ENCODE measurements around the gene METTL24. TPM values are rescaled to one million over a fixed set of nuclear protein-coding genes. Genes with fewer than 3 reads are reported as not detected.
A peak's percentile ranks its signal among the peaks of the same experiment; 100 is the strongest.

Gene METTL24, protein sequence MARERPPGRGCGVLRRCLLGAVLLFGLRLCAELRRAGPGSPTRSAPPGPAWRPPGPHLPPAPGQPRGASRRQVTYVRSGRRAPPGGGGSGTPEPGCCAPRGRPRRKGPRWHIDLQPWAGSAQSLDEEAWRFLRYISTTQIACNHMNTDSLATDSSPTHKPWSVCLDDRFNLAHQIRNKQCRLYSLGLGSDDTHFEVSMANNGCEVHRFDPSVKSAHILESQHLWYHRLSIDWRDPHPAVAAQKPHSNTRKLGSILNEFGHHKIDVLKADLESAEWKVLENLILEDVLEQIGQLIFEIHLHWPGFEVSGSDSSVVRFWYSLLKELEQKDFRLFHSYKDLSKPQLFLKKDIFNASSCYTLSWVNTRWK
- polyA plus RNA-seq (2014; cell fraction: cytosol; rRNA removed): 0.50 and 3.3 TPM in 2 replicates
- not detected in 2 replicates for polyA plus RNA-seq (2014; cell fraction: nucleus; rRNA removed)

GRCh38 chr6:110357664-110358552, at the start of gene METTL24:
Gene METTL24, minus strand, starts transcription at chr6:110358349. Its CDS starts 77 bp downstream, at chr6:110358272.
- no peak for DNase-seq (ENCODE audit: low spot score)

- no peak for DNase-seq (ENCODE audit: low spot score)
These were observed 46.5 kb upstream of the METTL24 start for GRCh38 chr6:110404607-110405006.

- no peak for DNase-seq (ENCODE audit: low spot score)
These were observed 43.5 kb upstream of the METTL24 start for GRCh38 chr6:110401585-110402176.

DNA sequence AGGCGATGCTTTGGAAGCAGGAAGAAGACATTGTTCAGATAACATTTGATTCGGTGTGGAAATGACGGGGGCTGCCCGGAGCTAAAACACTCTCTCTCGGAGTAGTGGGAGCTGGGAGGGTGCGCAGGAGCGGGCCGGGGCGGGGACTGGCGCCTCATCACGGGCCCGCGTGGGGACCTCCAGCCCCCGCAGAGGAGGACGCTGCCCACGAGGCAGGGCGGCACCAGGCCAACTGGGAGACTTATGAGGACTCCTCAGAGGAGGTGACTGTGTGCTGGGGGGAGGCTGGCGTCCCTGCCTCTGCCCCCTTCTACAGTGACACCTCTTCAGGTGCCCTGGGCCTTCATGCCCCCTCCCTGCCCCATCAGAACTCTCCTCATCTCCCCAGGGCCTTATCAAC, 42.1 kb upstream of the METTL24 start:
- DNase-seq (ENCODE audit: low spot score): no peak

- DNase-seq (ENCODE audit: low spot score): no peak
These were observed 41.3 kb upstream of the METTL24 start for GRCh38 chr6:110399219-110400071.

DNA sequence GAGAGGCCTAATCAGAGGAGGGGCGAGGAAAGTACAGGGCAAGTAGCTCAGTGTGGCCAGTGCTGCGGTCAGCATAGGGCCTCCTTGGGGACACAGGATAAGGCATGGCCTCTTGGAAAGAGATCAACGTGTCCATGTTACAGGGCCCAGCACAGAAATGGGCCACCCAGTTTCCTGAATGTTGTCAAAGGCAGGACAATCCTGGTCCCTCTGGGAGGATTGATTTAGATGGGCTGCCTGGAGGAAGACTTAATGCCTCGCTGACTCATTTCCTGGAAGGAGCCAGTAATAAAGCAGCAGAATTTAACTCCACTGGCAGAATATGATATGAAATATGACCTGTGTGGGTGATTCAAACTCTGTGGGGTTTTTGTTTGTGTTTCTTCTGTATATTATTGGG, 40.6 kb upstream of the METTL24 start:
- no peak for DNase-seq (ENCODE audit: low spot score)

DNA sequence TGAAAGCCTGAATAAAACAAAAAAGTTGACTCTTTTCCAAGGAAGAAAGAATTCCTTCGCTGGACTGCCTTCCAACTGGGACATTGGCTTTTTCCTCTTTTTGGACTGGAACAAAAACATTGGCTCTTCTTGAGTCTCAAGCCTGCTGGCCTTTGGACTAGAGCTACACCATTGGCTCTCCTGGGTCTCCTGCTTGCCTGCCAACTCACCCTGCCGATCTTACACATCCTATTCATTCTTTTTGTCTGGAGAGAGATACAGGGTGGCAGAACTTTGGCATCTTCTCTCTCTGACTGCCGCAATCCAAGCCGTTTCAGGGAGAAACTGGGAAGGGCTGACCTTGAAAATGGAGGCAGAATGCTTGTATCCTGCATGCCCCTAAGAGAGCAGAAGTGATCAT, 37.1 kb upstream of the METTL24 start:
- DNase-seq (ENCODE audit: low spot score): no peak

GRCh38 chr6:110394409-110394808, 36.3 kb upstream of the METTL24 start:
- DNase-seq (ENCODE audit: low spot score): no peak

GRCh38 chr6:110392727-110393126, 34.6 kb upstream of the METTL24 start:
- peak; percentile 45 for DNase-seq (ENCODE audit: low spot score)

- no peak for DNase-seq (ENCODE audit: low spot score)
These were observed 32.3 kb upstream of the METTL24 start for GRCh38 chr6:110390404-110390803.

DNA sequence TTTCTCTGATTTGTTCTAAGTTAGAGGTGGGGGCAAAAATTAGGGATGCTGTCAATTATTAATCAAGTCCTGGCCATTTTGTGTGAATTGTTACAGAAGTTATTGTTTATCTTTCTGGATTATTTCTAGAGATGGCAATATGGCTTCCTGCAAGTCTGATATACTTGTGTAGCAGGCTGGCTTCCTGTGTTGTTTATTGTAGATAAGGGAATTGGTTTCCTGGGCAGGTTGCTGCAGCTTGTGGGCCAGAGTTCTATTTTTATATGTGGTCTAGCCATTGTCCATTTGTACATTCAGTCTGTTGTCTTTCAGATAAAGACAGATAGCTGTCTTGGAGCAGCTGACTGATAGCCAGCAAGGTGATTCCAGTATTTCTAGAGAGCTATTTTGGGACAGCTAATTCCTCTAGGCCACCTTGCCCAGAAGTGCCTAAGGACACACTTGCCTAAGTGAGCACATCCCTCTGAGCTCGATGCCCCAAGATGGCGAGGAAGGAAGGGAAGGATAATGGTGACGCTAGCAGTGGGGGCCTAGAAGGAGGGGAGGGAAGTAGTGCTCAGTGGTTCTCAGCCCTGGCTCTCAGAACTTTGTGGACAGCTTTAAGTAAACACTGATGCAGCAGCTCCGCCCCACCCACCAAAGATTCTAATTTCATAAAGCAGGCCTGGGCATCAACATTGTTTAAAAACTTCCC, 31.7 kb upstream of the METTL24 start:
- no peak for DNase-seq (ENCODE audit: low spot score)

DNA sequence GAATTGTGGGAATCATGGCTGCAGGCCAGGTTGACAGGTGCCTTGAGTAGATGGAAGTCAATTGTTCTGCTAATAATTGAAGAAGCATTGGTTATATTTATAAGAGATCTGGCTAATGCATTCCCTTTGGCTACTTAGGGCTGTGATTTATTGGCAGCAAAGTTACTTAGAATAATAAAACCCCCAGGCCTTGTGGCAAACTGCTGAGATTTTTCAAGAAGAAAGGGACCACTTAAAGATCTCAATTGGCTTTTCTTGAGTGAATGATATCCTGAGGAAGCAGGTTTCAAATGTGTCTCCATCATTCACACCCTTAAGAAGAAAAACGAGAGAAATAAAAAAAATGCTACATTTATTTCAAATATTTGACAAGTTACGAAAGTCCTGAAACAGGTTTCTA, 29.8 kb upstream of the METTL24 start:
- no peak for DNase-seq (ENCODE audit: low spot score)

- DNase-seq (ENCODE audit: low spot score): no peak
These were observed 27.3 kb upstream of the METTL24 start for GRCh38 chr6:110385458-110385863.

DNA sequence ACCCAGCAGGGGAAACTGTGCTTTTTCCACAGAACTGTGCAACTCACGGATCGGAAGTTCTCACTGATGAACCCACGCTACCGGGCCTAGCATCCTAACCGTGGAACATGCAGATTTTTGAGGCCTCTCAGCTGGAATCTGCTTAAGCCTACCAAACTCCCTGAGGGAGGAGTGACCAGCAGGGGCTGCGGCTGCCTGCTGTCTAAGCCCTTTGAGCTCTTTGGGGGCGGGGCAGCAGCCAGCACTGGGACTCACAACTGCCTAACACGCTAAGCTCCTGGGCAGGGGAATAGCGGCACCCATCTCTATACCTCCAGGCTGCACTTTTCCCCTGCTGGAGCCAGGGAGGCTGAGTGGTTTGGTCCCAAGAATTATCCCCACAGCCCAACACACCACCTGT, 20.4 kb upstream of the METTL24 start:
- no peak for DNase-seq (ENCODE audit: low spot score)

DNA sequence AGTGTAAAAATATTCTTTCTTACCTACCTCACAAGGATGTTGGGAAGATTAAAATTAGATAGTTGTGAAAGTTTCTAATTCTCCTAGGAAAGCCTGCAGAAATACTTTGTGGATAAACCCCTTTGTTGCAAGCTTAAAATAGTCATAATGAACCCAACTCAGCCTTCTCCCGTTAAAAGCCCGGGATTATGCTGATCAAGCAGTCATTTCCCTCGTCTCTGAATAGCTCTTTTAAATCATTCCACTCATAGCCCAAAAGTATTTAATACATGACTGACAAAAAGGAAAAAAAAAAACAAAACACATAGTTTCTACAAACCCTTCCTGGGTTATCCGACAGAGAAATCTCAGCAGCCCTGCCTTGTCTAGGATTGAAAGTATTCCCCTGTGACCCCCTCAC, 10.9 kb upstream of the METTL24 start:
- DNase-seq (ENCODE audit: low spot score): no peak

DNA sequence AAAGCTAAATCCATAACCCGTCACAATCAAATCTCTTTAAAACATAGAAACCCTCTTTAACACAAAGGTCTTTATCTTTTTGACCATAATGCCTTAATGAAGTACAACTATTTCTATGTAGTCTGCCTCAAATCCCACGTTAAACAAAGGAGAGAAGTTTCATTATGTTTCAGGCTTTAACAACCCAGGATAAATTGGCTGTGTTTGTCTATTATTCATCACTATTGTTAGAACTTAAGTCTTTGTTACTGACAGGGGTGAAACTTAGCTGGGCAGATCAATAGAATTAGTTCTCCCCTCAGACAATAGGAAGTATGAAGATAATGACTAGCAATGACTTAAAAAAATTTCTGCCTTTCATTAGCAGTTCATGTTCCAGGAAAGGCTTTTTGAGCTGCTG, 10.1 kb upstream of the METTL24 start:
- no peak for DNase-seq (ENCODE audit: low spot score)

- no peak for DNase-seq (ENCODE audit: low spot score)
These were observed 9.7 kb upstream of the METTL24 start for GRCh38 chr6:110367825-110368224.

DNA sequence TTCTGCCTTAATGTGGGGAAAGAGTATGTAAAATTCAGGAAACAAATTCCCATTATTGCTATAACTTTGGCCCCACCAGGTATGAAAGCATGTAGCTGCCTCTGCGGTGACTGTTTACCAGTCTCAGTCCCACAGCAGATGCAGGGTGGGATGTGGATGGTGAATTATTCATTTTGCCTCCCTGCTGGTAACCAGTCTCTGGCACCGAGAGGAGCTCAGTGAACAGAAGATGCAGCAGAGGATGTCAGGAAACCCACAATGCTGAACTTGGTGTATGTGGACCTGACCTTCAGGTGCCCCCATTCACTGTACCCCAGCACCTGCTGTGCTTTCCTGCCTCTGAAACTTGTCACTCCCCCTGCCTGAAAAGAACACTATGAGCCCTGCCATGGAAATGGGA, 8.8 kb upstream of the METTL24 start:
- DNase-seq (ENCODE audit: low spot score): no peak

DNA sequence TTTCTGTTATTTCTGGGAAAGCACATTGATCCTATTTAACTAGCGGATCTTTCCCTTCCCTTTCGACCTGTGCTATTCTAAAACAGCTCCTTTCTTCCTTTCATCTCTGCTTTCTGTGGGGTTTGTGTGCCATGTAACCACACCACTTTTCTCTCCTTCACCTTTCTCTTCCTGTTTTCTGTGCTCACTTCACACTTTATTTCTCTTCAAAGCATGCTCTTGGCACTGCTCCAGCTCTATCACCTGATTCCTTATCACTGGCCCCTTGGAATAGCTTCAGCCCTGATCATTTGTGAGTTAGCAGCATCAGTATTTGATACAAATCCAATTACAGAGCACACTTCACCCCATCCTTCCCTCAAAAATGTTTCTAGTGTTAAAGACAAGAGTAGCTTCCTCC, 8.1 kb upstream of the METTL24 start:
- no peak for DNase-seq (ENCODE audit: low spot score)

- no peak for DNase-seq (ENCODE audit: low spot score)
These were observed 6.4 kb upstream of the METTL24 start for GRCh38 chr6:110364364-110365105.
